KOPT-K1 (cell line): Measurements from ENCODE around the gene TK2.
A peak's percentile ranks its signal among the peaks of the same experiment; 100 is the strongest.

Source experiments
- H3K27ac ChIP-seq: fragments of 200-600 bp; sonication (generic); 2 replicates; pipeline ENCODE4 v1.5.1; 2016; ENCODE audit warnings: antibody characterized with exemption, mild to moderate bottlenecking, low read depth, low read length; ENCODE audit not compliant: poor library complexity, severe bottlenecking
- H3K36me3 ChIP-seq: fragments of 200-600 bp; sonication (generic); 2 replicates; pipeline ENCODE4 v1.5.1; 2017; ENCODE audit warnings: antibody characterized with exemption, mild to moderate bottlenecking, low read length, moderate library complexity; ENCODE audit not compliant: insufficient read depth
- H3K9me3 ChIP-seq: fragments of 200-600 bp; sonication (generic); 2 replicates; pipeline ENCODE4 v1.5.1; 2017; ENCODE audit warnings: antibody characterized with exemption, low read length, mild to moderate bottlenecking; ENCODE audit not compliant: insufficient read depth, poor library complexity, severe bottlenecking

Gene TK2

GRCh38 chr16:66481943-66482390, 68.0 kb downstream of the TK2 start:
- Histone ChIP-seq H3K27ac (no peak overlapping the region), H3K9me3 (no peaks in the 10 kb centered on the region), H3K36me3 (no peaks in the 10 kb centered on the region)

GRCh38 chr16:66481081-66481942, 68.6 kb downstream of the TK2 start:
- Histone ChIP-seq H3K36me3 (no peaks in the 10 kb centered on the region), H3K27ac (no peak overlapping the region), H3K9me3 (no peaks in the 10 kb centered on the region)

GRCh38 chr16:66480265-66481080, 69.4 kb downstream of the TK2 start:
- no peaks in the 10 kb centered on the region for H3K36me3 ChIP-seq
- H3K27ac ChIP-seq: no peak overlapping the region
- no peaks in the 10 kb centered on the region for H3K9me3 ChIP-seq

GRCh38 chr16:66479661-66480264, 70.2 kb downstream of the TK2 start:
- Histone ChIP-seq H3K27ac (peak overlapping the region; percentile 58), H3K9me3 (no peaks in the 10 kb centered on the region), H3K36me3 (no peaks in the 10 kb centered on the region)

- Histone ChIP-seq H3K9me3 (no peaks in the 10 kb centered on the region), H3K27ac (peak overlapping the region; percentile 58), H3K36me3 (no peaks in the 10 kb centered on the region)
Measured at GRCh38 chr16:66478733-66479511, 71.0 kb downstream of the TK2 start.

- Histone ChIP-seq H3K36me3 (no peaks in the 10 kb centered on the region), H3K9me3 (no peaks in the 10 kb centered on the region), H3K27ac (no peak overlapping the region)
Measured at GRCh38 chr16:66477028-66477515, 72.8 kb downstream of the TK2 start.

- H3K36me3 ChIP-seq: no peaks in the 10 kb centered on the region
Measured at GRCh38 chr16:66476328-66477027, 73.4 kb downstream of the TK2 start.

GRCh38 chr16:66475232-66475631, 74.7 kb downstream of the TK2 start:
- H3K9me3 ChIP-seq: no peaks in the 10 kb centered on the region
- peak overlapping the region; percentile 12 for H3K27ac ChIP-seq
- no peaks in the 10 kb centered on the region for H3K36me3 ChIP-seq

More at GRCh38 chr16:66476328-66477027, 73.4 kb downstream of the TK2 start:
- H3K9me3 ChIP-seq: no peaks in the 10 kb centered on the region
- no peak overlapping the region for H3K27ac ChIP-seq

GRCh38 chr16:66474750-66475199, 75.1 kb downstream of the TK2 start:
- H3K36me3 ChIP-seq: no peaks in the 10 kb centered on the region
- peak overlapping the region; percentile 12 for H3K27ac ChIP-seq
- no peaks in the 10 kb centered on the region for H3K9me3 ChIP-seq

GRCh38 chr16:66473654-66474519, 76.0 kb downstream of the TK2 start:
- Histone ChIP-seq H3K36me3 (no peaks in the 10 kb centered on the region), H3K27ac (no peak overlapping the region)

GRCh38 chr16:66473051-66473571, 76.8 kb downstream of the TK2 start:
- no peaks in the 10 kb centered on the region for H3K36me3 ChIP-seq
- no peaks in the 10 kb centered on the region for H3K9me3 ChIP-seq
- no peak overlapping the region for H3K27ac ChIP-seq

More at GRCh38 chr16:66473654-66474519, 76.0 kb downstream of the TK2 start:
- H3K9me3 ChIP-seq: no peaks in the 10 kb centered on the region

- H3K27ac ChIP-seq: no peak overlapping the region
- H3K9me3 ChIP-seq: no peaks in the 10 kb centered on the region
Measured at GRCh38 chr16:66471716-66472393, 78.1 kb downstream of the TK2 start.

More at GRCh38 chr16:66471716-66472393, 78.1 kb downstream of the TK2 start:
- no peaks in the 10 kb centered on the region for H3K36me3 ChIP-seq
